ENCODE data around the gene ATR. TPM values are rescaled to one million over a fixed set of nuclear protein-coding genes. Genes with fewer than 3 reads are reported as not detected.
"Not testable (repeated sequence)": the region's sequence is repeated elsewhere in the genome, so short reads cannot be mapped to it uniquely, and the experiment has no call there.

The ATR gene
- polyA plus RNA-seq (2013, experiment 1 of 2; ENCODE audit: insufficient read length) = 12.8 TPM
- 13.3 TPM for polyA plus RNA-seq (2013, experiment 2 of 2; ENCODE audit: insufficient read length)

DNA sequence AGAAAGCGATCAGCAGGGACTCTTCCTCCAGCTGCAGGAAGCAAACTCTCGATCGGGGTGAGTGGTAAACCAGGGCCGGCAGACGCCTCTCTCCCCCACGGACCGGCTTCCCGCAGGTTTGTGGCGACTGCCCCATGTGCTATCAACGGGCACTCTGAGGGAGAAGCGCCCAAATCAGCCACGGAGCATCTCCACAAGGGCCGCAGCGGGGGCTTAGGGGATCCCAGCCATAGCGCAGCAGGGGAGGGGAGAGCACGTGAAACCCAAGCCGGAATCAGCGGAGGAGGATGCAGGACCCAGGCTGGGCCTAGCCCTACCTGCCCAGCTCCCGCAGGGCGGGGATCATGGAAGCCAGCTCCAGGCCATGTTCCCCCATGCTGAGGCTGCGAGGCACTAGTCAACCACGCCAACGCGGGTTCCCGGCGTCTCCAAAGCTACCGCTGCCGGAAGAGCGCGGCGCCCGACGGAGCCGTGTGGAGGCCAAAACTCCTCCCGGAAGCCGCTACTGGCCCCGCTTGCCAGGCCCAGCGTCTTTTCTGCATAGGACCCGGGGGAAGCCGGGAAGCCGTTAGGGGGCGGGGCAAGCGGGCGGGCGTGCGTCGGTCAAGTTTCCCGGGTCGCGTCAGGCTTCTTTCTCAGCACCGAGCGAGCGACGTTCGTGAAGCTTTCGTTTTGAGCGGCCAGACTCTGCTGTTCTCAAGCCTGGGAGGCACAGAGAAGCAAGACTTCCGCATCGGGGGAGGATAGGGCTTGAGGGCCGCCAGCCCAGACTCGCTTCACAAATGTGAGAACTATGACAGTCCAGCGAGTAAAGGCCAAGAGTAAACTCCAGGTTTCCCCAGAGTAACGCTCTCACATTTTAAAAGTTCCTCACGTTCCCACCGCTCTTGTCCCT, at the start of gene ATR:
TSS of gene ATR (minus strand) at position 405 of the 895 bp plus-strand sequence. CDS start at position 376, 29 bp downstream.
- DNase-seq = peak; percentile 97

DNA sequence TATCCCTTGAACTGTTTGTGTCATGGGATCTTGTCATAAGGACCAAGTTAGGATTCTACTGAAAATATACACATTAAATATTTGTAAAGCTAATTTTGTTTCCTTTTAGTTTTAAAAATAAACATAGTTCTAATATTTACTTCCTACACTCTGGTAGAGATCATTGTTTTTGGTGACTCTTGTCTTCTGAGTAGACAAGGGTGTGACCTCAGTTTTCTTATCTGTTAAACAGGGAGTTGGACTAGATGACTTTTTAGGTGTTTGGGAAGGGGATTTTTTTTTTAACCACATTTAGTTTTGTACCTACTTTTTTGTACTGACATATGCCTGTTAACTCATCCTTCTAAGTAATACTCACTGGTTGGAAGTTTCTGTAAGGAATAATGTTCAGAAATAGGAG, 48.4 kb upstream of the ATR start:
- DNase-seq = no peak

DNA sequence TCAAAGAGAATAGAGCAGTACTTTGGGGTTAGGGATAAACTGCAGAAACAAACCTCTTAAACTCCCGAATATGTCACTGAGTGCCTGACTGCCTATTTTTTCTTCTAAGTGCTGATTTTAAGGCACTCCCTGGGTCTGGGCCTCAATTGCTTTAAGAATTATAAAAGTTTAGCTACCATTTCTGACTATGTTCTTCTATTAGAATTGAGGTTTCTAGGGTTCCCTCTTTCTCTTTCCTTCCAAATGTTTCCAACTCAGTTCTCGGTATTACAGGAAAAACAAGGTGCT, 46.6 kb upstream of the ATR start:
- DNase-seq = no peak

DNA sequence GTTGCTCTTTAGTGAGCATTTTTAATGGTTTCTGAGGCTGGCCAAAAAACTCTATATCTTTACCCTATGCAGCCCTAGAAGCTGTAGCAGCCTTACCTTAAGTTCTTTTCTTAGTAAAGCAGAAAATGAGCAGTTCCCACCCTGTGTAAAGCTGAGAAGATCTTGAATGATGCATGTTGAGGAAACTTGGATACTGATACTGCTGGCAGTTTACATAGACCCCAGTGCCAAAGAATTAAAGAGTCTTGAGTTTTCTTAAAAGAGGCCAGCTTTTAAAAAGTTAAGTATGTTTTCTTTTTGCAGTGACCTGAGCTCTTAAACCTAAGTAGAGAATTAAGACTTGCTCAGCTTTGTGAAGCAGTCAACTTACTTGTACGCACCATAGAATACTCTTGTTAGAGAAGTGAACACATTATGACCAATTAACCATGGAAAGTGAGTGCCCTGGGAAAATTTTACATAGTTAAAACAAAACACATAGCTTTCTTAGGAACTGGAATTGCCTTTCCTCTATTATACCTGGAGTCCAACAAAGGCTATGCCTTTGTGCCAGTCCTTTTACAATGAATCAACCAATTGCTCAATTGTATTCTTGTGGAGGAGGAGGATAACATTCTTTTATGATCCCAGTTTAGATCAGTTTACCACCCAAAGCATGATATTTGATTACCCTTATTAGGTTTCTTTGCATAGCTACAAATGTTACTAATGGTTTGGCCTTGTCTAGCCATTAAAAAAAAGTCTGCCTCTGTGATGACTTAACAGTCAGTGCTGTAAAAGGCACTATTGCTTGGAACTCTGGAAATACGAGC, 46.0 kb upstream of the ATR start:
- no peak for DNase-seq

DNA sequence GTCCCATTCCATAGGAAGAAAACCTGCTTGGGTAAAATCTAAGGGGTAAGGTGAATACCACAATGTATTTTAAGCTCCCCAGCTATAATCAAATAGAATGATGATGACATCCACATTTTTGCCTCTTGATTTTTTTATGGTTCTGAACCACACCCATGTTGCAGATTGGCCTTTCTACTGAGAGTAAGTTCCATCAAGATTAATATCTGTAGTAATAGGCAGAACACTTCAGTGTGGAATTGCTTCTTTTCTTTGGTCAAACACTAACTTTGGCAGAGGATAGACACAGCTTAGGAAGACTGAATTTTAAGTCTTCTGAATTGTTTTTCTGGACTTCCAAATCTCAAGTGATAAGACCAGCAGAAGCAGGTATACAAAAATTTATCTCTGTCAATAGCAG, 44.7 kb upstream of the ATR start:
- no peak for DNase-seq

DNA sequence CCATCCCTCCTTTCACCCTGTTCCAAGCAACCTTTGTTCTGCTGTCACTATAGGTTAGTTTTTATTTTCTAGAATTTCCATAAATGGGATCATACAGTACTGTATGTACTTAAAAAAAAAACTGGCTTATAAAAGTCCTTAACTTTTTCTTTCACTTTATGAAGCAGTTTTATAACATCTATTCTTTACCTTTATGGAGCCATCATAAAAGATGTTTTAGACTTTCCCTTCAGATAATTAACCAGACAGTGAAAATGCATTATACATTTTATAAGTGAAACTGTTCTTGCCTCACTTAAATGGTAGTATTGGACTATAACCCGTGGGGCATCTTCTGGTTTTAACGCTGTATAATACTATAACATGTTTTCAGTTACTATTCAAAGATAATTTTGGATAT, 43.9 kb upstream of the ATR start:
- no peak for DNase-seq

DNA sequence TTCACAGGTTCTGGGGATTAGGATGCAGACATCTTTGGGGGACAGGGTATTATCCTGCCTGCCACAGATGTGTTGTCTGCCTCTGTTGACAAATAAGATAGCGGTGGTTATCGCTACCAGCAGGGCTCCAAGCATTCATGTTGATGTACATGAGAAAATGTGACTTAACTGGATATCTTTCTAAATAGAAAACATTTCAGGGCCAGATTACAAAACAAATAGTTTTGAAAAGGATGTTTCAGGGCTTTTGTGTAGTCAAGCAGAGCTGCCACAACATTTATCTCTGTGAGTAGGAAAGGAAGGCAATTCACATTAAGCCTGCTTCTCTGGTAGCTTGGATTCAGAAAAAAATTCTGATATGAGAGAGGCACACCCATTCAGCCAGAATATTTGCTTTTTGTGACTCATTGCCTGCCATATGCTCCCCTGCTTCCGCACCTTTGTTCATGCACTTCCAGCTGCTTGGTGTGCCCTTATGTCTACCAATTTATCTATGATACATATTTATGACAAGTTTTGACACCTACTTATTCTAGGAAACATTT, 40.5 kb upstream of the ATR start:
- DNase-seq = no peak

DNA sequence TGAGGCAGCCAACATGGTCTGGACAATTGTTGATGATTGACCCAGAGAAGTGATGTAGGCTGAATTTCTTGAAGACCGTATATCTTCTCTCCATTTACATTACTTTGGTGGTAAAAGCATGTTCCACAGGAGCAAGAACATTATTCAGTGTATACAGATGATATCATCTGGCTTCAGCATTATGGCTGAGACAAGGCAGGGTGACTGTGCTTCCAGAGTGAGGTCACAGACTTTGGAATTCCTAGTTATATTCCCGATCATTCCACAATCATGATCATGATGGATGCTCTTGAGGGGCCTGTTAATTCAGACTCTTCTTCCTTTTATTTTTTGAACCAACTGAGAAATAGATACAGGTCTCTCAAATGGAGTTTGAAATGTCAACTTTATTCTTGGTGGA, 36.6 kb upstream of the ATR start:
- peak; percentile 3 for DNase-seq

DNA sequence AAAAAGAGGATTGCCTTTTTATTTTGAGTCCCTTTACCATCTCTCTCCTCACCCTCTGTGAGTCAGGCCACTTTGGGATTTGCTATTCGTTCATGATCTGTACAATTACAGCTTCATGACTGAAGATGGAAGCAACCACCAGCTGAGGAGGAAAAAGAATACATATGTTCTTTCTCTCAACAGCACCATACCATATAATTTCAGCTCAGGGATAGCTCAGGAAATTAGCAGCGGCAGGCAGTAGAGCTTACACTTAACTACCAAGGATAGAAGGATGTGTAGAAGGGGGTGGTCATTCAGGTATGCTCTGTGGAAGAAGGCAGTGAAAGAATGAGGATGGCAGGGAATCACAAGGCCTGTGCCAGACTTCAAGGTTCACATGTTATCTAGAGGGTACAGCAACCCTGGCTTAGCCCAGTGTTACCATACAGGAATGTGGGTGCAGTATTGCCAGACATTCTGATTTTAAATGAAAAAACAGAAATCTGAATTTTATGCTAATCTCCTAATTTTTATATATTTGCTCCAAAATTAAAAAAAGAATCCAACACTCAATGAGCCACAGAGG, 35.6 kb upstream of the ATR start:
- DNase-seq = no peak

DNA sequence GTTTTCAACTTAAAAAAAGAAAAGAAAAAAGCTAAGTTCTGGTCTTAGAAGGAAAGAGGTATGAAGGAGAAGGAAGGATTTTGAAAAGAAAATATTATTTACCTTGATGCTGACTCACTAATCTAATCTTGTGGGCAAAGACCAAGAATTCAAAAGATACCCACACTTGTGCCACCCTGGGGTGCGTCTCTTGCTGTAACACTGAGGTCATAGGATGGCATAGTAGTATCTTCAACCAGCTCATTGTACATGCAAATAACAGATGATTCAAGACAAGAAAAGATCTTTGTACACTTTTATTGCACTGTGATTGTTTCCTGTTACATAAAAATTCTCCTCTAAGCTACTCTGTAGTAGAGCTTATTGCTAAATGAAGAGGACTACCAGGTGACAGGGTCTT, 35.0 kb upstream of the ATR start:
- DNase-seq = no peak

DNA sequence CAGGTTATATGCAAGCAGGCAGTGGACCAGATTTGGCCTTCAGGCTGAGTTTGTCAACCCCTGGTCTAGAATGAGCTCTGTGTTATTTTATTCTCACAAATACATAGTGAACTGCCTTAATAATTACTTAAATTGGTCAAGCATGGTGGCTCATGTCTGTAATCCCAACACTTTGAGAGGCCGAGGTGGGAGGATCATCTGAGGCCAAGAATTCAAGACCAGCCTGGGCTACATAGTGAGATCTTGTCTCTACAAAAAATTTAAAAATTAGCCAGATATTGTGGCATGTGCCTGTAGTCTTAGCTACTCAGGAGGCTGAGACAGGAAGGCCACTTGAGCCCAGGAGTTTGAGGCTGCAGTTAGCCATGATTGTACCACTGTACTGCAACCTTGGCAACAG, 32.7 kb upstream of the ATR start:
- no peak for DNase-seq

DNA sequence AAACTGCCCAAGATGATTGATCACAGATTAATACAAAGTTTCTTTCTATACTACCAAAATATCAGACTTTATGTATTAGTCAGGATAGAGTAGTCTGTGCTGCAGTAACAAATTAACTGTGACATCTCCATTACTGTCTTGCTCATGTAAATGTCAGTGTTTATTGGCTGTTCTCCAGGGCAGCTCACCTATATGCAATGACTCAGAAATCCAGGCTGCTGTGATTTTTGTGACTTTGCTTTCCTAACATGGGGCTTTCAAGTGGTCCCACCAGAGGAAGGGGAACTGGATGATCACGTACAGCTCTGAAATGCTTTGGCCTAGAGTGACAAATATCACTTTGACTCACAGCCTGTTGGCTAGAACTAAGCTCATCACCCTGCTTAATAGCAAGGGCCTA, 30.6 kb upstream of the ATR start:
- DNase-seq = no peak

DNA sequence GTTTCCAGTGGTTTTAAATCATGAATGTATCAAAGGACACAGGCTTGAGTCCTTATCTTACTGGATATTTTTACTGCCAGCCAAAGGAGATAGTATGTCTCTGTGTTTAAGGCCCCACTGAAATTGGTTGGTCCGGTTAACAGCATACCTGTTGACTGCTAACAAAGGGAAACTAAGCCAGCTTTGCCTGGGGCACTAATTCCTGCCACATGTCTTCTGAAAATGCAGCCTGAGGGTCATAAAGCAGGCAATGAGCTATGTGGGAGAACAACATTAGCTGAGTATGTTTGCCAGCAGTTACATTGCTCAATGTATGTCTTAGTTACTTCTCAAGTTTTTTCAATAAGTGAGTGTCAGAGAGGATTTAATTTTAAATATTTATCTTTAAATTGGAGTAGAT, 30.1 kb upstream of the ATR start:
- DNase-seq = no peak

DNA sequence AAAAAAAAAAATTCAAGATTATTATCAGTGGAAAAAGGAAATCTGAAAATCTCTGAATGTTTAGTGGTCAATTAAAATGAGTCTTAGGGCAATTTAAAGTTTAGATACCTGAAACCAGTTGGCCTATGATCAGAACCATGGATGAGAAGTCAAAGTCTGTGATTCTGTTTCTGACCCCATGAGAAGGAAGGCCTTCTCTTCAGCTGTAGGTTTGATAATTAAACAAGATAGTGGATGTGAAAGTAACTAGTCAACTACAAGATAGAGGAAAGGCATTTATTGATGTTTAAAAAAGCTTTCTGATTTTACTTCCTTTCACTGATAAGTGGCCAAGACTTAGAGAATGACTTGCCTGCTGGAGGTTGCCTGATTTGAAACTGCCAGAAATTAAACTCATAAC, 26.4 kb upstream of the ATR start:
- no peak for DNase-seq

DNA sequence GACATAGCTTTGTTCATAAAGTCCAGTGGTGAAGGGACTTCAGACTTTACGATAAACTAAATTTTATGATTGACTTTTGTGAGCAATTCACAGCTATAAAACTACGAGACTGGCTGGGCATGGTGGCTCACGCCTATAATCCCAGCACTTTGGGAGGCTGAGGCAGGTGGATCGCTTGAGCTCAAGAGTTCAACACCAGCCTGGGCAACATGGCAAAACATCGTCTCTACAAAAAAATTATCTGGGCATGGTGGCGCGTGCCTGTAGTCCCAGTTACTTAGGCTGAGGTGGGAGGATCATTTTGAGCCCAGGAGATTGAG, 24.8 kb upstream of the ATR start:
- DNase-seq = not testable (repeated sequence)

DNA sequence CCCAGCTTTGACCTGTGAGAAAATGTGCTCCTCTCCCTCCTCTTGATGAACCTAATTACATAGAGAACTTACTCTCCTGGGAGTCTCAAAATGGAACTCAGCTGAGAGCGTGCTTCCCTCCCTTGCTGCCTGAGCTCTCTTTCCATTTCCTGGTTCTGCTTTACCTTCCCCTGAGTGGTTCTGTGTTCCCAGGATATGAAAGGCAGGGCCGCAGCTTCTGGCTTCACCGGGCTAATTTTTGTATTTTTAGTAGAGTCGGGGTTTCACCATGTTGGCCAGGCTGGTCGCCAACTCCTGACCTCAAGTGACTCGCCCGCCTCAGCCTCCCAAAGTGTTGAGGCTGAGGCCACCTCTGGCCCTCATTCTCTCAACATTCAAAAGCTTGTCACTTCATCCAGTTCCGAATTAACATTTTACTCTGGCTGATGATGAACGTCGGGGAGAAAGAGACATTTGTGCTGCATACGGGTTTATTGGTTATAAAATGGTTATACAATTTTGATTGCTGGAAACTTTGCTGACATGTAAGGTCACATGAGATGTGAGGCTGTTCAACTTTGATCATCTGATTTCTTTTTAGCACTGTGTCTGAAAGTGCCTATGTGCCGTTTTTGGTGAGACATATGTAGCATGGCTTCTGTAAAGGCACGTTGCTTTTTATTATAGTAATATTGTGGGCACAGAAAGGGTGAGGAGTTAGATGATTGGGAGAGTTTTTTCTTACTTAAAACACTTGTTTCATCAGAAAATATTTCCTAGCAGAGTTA, 24.3 kb upstream of the ATR start:
- no peak for DNase-seq

DNA sequence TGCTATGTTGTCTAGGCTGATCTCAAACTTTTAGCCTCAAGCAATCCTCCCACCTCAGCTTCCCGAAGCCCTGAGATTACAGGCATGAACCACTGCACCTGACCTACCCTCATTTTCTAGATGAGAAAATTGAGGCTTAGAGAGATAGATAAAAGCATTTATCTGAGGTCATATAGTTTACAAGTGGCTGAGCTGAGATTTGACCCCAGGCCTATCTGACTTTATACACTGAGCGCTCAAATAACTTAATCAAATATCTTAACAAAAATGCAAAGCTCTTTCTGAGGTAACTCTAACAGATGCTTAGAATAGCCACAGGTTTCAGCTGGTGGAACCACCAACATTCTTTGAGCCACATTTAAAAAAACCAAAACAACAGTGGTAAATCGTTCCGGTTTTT, 23.2 kb upstream of the ATR start:
- no peak for DNase-seq

DNA sequence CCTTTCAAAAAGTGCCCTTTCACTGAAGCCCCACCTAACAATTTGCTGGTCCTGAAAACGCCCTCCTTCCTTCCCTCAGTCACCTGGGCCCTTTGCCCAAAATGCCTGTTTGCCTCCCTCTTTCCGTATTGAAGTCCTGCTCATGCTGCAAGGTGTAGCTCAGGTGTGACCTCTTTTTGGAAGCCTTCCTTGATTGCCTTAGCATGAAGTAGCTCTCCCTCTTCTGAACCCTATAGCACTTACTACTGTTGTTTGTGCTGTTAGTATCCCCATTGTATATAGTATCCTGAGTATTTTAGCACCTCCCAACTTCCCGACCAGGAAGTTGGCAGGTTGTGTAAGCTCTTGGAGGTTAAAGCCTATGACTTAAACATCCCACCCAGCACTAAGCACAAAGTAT, 19.4 kb upstream of the ATR start:
- DNase-seq = no peak

DNA sequence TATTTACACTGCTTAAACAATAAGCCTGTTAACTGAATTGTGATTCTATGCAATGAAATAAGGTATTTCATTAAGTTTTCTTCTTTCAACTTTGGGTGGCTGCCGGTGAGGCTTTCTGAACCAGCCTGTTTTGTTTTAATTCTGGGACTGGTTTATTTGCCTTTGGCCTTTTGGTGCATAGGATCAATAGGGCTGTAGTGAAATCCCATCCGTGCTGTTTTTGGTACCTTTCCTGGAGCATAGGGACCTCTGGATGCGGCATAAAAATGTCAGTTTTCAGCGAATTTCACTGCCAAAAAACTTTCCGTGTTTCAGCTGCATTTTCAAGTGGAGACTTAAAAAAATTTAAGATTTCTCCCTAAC, 18.2 kb upstream of the ATR start:
- DNase-seq = no peak

DNA sequence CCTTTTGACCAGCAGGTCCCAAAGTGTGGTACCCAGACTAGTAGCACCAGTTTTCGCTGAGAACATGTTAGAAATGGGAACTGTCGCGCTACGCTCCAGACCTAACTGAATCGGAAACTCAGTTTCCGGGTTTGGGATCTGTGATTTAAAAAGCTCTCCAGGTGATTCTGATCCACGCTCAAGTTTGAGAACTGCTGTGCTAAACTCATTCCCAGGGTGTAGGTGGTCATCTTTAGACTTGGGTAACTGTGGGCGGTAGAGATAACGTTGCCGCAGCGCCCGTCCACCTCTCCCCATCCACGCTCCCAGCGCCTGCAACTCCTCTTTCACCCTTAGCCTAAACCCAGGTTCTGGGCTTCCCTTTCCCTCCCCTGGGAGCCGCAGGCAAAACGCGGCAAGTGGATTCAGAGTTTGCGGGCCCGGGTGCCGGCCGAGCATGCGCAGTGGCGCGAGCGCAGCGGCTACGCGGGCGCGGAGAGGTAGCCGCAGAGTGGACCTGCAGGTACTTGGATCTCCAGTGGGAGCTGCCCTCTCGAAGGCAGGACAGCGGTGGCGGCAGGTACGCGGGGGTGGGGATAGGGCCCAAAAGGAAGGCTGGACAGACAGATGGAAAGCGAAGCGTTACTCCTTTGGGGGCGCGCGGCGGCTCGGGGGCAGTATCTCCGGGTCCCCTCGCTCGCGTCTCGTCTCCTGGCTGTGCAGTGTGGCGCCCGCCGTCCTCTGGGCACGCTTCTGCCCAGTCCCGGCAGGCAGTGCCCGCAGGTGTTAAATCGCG, 17.6 kb upstream of the ATR start, which contains the start of gene PLS1:
TSS of gene PLS1 (plus strand) at position 443 of the 775 bp plus-strand sequence. CDS start 67,845 bp downstream, outside the sequence.
- DNase-seq = peak; percentile 77

DNA sequence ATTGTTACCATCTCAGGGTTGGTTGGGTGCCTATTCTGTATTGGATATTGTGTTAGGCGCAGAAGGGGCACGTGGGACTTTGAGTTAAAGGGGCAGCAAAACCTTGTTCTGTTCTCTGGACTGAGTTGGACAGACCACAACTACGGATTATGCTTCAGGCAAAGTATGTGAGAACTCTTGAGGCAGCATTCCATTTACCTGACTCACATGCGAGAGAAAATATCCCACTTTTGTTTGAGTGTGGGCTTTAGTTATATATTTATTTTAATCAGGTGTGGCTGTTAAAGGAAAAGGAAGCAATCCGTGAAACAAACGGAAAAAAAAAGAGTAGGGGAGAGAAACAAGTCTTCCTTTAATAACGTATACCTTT, 17.0 kb upstream of the ATR start:
- DNase-seq = peak; percentile 86

DNA sequence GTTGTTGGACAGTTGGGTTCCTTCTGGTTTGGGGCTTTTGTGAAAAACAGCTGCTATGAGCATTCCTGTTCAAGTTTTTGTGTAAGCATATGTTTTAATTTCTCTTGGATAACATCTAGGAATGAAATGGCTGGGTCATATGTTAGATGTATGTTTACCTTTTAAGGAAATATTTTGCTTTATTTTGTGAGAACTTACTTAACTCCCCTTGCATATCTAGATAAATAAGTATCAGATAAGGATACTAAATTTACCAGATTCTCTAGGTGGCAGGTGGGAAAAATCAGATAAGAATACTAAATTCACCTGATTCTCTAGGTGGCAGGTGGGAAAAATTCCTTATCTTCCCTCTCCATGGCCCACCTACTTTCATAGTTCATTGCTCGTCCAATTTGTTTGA, 16.6 kb upstream of the ATR start:
- no peak for DNase-seq

All from fibroblast of skin of abdomen (primary cell).